GM19025 (cell line): ENCODE results near the gene ODC1.

ENCODE experiments used
- ATAC-seq: cut with Tn5 transposase; IDR thresholded peaks from one replicate; pipeline ENCODE4 v1.9.1; 2021; ENCODE audit warnings: mild to moderate bottlenecking, low read depth, moderate library complexity; ENCODE audit not compliant: unreplicated experiment

The ODC1 gene

GRCh38 chr2:10480359-10480949 is 32.3 kb upstream of the ODC1 start:
- ATAC-seq, result no peak

GRCh38 chr2:10478916-10479315 is 30.8 kb upstream of the ODC1 start:
- no peak for ATAC-seq

- ATAC-seq, result no peak
Observed at GRCh38 chr2:10478298-10478625, 30.1 kb upstream of the ODC1 start.

- no peak for ATAC-seq
Observed at GRCh38 chr2:10477443-10478297, 29.5 kb upstream of the ODC1 start.

- no peak for ATAC-seq
Observed at GRCh38 chr2:10476723-10477442, 28.8 kb upstream of the ODC1 start.

GRCh38 chr2:10475811-10476660 is 27.9 kb upstream of the ODC1 start:
- ATAC-seq, result no peak

- no peak for ATAC-seq
Observed at GRCh38 chr2:10475221-10475722, 27.1 kb upstream of the ODC1 start.

GRCh38 chr2:10473121-10473756 is 25.1 kb upstream of the ODC1 start:
- ATAC-seq, result no peak

GRCh38 chr2:10471955-10472354 is 23.8 kb upstream of the ODC1 start:
- no peak for ATAC-seq

GRCh38 chr2:10471046-10471571 is 23.0 kb upstream of the ODC1 start:
- ATAC-seq, result no peak

GRCh38 chr2:10469955-10470608 is 22.0 kb upstream of the ODC1 start:
- ATAC-seq, result no peak

- ATAC-seq, result no peak
Observed at GRCh38 chr2:10469301-10469700, 21.2 kb upstream of the ODC1 start.

GRCh38 chr2:10467401-10467800 is 19.3 kb upstream of the ODC1 start:
- ATAC-seq, result no peak

- ATAC-seq, result no peak
Observed at GRCh38 chr2:10466801-10467200, 18.7 kb upstream of the ODC1 start.

- no peak for ATAC-seq
Observed at GRCh38 chr2:10465910-10466309, 17.8 kb upstream of the ODC1 start.

GRCh38 chr2:10462178-10463083 is 14.3 kb upstream of the ODC1 start:
- ATAC-seq, result no peak

- ATAC-seq, result no peak
Observed at GRCh38 chr2:10460366-10460796, 12.3 kb upstream of the ODC1 start.
